Endodermal cell (in vitro differentiated cells): Measurements from ENCODE around the gene SETD7. TPM values are rescaled to one million over a fixed set of nuclear protein-coding genes. Genes with fewer than 3 reads are reported as not detected.
A peak's percentile ranks its signal among the peaks of the same experiment; 100 is the strongest.

Experiments
- DNase-seq: peaks from one replicate; pipeline ENCODE4 v3.0.0-alpha.2; 2017
- H3K27ac ChIP-seq: 2 replicates; pipeline ENCODE4 v1.5.1; 2013; ENCODE audit warnings: mild to moderate bottlenecking, low read depth, low read length, moderate library complexity
- H3K27me3 ChIP-seq: 2 replicates; pipeline ENCODE4 v1.6.1; 2013; ENCODE audit warnings: mild to moderate bottlenecking, low read length, moderate library complexity; ENCODE audit not compliant: insufficient read depth, control insufficient read depth, poor library complexity, severe bottlenecking
- H3K36me3 ChIP-seq: 2 replicates; pipeline ENCODE4 v1.7.0; 2013; ENCODE audit warnings: mild to moderate bottlenecking, low read length, moderate library complexity; ENCODE audit not compliant: control insufficient read depth, insufficient read depth
- H3K4me1 ChIP-seq: one replicate; pipeline ENCODE4 v1.7.0; 2013; ENCODE audit warnings: low read length; ENCODE audit not compliant: control insufficient read depth, insufficient read depth
- H3K4me3 ChIP-seq: 2 replicates; pipeline ENCODE4 v1.5.1; 2013; ENCODE audit warnings: mild to moderate bottlenecking, low read length, moderate library complexity
- H3K9ac ChIP-seq: 2 replicates; pipeline ENCODE4 v1.6.1; 2013; ENCODE audit warnings: mild to moderate bottlenecking, low read length, moderate library complexity; ENCODE audit not compliant: poor library complexity, severe bottlenecking; ENCODE audit errors: extremely low read depth
- H3K9me3 ChIP-seq: 2 replicates; pipeline ENCODE4 v1.6.1; 2013; ENCODE audit warnings: mild to moderate bottlenecking, low read length, moderate library complexity; ENCODE audit not compliant: control insufficient read depth
- H3K27ac Mint-ChIP-seq: 2 replicates; pipeline ENCODE4 v1.8.0; 2020; ENCODE audit warnings: mixed read lengths
- H3K27me3 Mint-ChIP-seq: 2 replicates; pipeline ENCODE4 v1.8.0; 2021; ENCODE audit warnings: mild to moderate bottlenecking, mixed read lengths; ENCODE audit not compliant: insufficient read depth
- H3K36me3 Mint-ChIP-seq: 2 replicates; pipeline ENCODE4 v1.8.0; 2020; ENCODE audit warnings: low read depth, mixed read lengths
- H3K4me1 Mint-ChIP-seq: 2 replicates; pipeline ENCODE4 v1.8.0; 2020; ENCODE audit warnings: mixed read lengths
- H3K4me3 Mint-ChIP-seq: 2 replicates; pipeline ENCODE4 v1.8.0; 2020; ENCODE audit warnings: mild to moderate bottlenecking, moderate library complexity, mixed read lengths
- H3K9me3 Mint-ChIP-seq: 2 replicates; pipeline ENCODE4 v1.8.0; 2020; ENCODE audit warnings: mild to moderate bottlenecking, mixed read lengths
- WGBS, 2 experiments: methylation state at CpG; one replicate each; pipeline versions ENCODE4 v1.1.5 to v1.1.7; 2013; ENCODE audit warnings: missing lambda C conversion rate in 2 of 2, mixed read lengths in 1 of 2; ENCODE audit not compliant: insufficient coverage in 1 of 2, insufficient read length in 1 of 2; 5-methylcytosine and 5-hydroxymethylcytosine counted together
- total RNA-seq, 2 donors: library from RNA; stranded (reverse); fragmentation: NEBNext Ultra II Directional in 1 of 2; extraction: Animal tissue kit (Norgen Biotek cat#: 25700) in 1 of 2; gene quantifications; 2 replicates in 1 of 2; 3 replicates in 1 of 2; pipeline ENCODE4 v1.2.1, GENCODE V29; 2021
- TF ChIP-seq, protein P1 (sequence below): fragments of 200-600 bp; sonication (generic); conservative IDR thresholded peaks from 2 replicates; pipeline ENCODE4 v1.5.0; 2021; ENCODE audit warnings: antibody characterized with exemption, mild to moderate bottlenecking

The SETD7 gene
- total RNA-seq, 2 donors from 2014 or later = 13.8 to 19.4 TPM

DNA sequence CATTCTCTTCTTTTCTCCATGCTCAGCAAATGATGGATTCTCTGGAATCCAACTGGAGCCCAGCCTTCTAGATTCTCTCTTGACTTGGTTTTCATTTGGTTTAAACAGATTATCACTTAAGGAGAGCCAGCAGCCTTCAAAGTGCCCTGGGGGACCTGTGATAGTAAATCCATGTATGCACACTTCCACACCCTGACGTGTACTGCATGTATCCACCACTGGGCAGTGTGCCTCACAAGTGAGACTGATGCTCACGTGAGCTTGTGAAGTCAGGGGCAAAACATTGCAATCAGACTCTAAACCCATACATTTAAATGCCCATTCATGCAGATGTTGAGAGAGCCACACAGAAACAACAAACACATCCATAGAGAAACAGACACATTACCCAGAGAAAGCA is 28.0 kb upstream of the SETD7 start:
- 88 to 94% methylated on average over 1 to 2 of the region's 2 CpGs for WGBS, 2 experiments
- no peak overlapping the region for H3K4me3 ChIP-seq
- H3K4me3 Mint-ChIP-seq = no peak overlapping the region
- no peaks in the 10 kb centered on the region for H3K36me3 Mint-ChIP-seq
- no peak overlapping the region for H3K27ac ChIP-seq
- H3K27me3 Mint-ChIP-seq = peaks cover 17% of the 10 kb centered on the region
- H3K27me3 ChIP-seq = no peaks in the 10 kb centered on the region
- no peaks in the 10 kb centered on the region for H3K9me3 ChIP-seq
- TF ChIP-seq, protein P1, sequence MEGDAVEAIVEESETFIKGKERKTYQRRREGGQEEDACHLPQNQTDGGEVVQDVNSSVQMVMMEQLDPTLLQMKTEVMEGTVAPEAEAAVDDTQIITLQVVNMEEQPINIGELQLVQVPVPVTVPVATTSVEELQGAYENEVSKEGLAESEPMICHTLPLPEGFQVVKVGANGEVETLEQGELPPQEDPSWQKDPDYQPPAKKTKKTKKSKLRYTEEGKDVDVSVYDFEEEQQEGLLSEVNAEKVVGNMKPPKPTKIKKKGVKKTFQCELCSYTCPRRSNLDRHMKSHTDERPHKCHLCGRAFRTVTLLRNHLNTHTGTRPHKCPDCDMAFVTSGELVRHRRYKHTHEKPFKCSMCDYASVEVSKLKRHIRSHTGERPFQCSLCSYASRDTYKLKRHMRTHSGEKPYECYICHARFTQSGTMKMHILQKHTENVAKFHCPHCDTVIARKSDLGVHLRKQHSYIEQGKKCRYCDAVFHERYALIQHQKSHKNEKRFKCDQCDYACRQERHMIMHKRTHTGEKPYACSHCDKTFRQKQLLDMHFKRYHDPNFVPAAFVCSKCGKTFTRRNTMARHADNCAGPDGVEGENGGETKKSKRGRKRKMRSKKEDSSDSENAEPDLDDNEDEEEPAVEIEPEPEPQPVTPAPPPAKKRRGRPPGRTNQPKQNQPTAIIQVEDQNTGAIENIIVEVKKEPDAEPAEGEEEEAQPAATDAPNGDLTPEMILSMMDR = peak; percentile 36
- H3K4me1 ChIP-seq = no peaks in the 10 kb centered on the region
- DNase-seq = no peak
- no peaks in the 10 kb centered on the region for H3K9me3 Mint-ChIP-seq
- no peaks in the 10 kb centered on the region for H3K36me3 ChIP-seq
- no peak overlapping the region for H3K9ac ChIP-seq
- H3K4me1 Mint-ChIP-seq = no peaks in the 10 kb centered on the region
- no peak overlapping the region for H3K27ac Mint-ChIP-seq

DNA sequence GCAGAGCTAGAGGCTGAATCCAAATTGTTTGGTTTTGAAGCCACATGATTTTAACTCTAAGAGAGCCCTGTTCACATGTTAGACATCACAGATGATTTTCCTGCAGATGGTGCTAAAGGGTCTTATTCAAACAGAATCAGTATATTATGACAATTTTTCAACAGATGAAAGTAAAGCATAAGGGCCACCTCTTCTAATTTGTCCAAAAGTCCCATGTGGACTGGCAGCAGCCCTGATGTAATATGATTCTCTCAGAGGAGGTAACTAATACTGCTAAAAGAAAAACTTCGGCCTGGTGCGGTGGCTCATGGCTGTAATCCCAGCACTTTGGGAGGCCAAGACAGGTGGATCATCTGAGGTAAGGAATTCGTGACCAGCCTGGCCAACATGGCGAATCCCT is 26.0 kb upstream of the SETD7 start:
- no peaks in the 10 kb centered on the region for H3K36me3 ChIP-seq
- no peak overlapping the region for H3K27ac ChIP-seq
- DNase-seq = no peak
- TF ChIP-seq, protein P1 = no peak
- H3K4me3 Mint-ChIP-seq = no peak overlapping the region
- no peaks in the 10 kb centered on the region for H3K36me3 Mint-ChIP-seq
- H3K9me3 ChIP-seq = no peaks in the 10 kb centered on the region
- no peak overlapping the region for H3K27ac Mint-ChIP-seq
- H3K9ac ChIP-seq = no peak overlapping the region
- H3K4me3 ChIP-seq = no peak overlapping the region
- WGBS, 2 experiments = 84 to 97% methylated on average over 4 of the region's 4 CpGs
- peaks cover 9% of the 10 kb centered on the region for H3K4me1 Mint-ChIP-seq
- no peaks in the 10 kb centered on the region for H3K27me3 ChIP-seq
- H3K27me3 Mint-ChIP-seq = peaks cover 18% of the 10 kb centered on the region
- peaks cover 12% of the 10 kb centered on the region for H3K4me1 ChIP-seq
- H3K9me3 Mint-ChIP-seq = no peaks in the 10 kb centered on the region

DNA sequence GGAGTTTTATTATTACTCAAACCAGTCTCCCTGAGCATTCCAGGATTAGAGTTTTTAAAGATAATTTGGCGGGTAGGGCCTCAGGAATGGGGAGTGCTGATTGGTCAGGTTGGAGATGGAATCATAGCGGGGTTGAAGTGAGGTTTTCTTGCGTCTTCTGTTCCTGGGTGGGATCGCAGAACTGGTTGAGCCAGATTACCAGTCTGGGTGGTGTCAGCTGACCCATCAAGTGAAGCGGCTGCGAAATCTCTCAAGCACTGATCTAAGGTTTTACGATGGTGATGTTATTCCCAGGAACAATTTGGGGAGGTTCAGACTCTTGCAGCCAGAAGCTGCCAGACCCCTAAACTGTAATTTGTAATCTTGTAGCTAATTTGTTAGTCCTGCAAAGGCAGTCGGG is 25.1 kb upstream of the SETD7 start:
- H3K27me3 Mint-ChIP-seq = peaks cover 22% of the 10 kb centered on the region
- no peak overlapping the region for H3K4me3 Mint-ChIP-seq
- TF ChIP-seq, protein P1 = no peak
- Histone ChIP-seq H3K36me3 (no peaks in the 10 kb centered on the region), H3K4me1 (peaks cover 12% of the 10 kb centered on the region), H3K4me3 (no peak overlapping the region), H3K27ac (no peak overlapping the region), H3K9ac (no peak overlapping the region), H3K9me3 (no peaks in the 10 kb centered on the region), H3K27me3 (no peaks in the 10 kb centered on the region)
- no peaks in the 10 kb centered on the region for H3K36me3 Mint-ChIP-seq
- 91 to 96% methylated on average over 7 to 8 of the region's 8 CpGs for WGBS, 2 experiments
- no peak overlapping the region for H3K27ac Mint-ChIP-seq
- DNase-seq = no peak
- no peaks in the 10 kb centered on the region for H3K9me3 Mint-ChIP-seq
- peaks cover 9% of the 10 kb centered on the region for H3K4me1 Mint-ChIP-seq
